Left forelimb (tissue), 1 donor: ENCODE data around the gene COPZ1.

Experiments used
- DNase-seq: peaks from one replicate; pipeline ENCODE4 v3.0.0-alpha.2; 2018; ENCODE audit warnings: low spot score

Gene COPZ1

DNA sequence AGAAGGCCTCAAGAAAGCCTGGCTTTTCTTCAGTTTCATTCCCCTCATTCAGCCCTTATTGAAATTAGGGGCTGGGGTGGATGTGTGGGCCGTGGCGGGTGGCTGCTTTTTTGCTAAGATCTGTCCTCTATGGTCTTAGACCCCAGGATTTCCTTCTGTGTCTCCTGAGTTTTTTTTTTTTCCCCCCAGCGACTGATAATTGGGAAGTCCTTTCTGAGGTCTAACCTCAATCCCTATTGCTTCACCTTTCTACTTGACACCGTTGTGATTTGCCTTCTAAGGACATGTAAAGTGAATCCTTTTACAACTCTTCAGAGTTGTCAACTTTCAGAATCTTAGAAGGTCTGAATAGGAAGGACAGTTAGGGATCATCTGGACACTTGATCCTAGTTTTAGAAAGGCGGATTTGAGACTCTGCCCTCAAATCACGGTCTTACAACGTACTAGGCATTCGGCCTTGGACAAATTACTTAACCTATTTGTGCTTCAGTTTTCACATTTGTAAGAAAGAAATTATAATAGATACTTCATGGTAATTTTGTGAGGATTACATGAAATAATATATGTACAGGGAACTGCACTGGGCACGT is 34.9 kb downstream of the COPZ1 start:
- DNase-seq: no peak

DNA sequence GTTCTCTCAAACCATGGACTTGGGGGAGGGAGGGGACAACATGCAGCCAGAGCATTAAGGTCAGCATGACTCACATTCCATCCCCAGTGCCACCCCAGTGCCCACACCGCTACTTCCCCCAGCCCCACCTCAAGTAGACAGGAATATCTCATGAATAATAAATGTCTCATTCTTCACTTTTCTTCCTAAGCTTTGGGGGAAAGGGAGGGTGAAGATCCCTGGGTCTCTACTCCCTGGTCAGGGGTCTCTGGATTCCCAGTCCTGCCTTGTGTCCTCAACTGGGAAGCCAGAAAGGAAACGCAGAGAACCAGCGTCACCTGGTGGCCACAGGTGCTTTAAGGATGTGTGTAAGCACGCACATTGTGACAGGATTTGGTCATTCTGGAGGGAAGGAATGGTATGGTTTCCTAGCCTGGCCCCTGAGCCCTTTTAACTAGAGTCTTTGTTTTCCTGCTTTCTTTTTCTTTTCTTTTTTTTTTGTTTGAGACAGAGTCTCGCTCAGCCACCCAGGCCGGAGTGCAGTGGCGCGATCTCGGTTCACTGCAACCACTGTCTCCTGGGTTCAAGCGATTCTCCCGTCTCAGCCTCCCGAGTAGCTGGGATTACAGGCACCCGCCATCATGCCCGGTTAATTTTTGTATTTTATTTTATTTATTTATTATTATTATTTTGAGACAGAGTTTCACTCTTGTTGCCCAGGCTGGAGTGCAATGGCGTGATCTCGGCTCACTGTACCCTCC is 36.0 kb downstream of the COPZ1 start:
- no peak for DNase-seq

DNA sequence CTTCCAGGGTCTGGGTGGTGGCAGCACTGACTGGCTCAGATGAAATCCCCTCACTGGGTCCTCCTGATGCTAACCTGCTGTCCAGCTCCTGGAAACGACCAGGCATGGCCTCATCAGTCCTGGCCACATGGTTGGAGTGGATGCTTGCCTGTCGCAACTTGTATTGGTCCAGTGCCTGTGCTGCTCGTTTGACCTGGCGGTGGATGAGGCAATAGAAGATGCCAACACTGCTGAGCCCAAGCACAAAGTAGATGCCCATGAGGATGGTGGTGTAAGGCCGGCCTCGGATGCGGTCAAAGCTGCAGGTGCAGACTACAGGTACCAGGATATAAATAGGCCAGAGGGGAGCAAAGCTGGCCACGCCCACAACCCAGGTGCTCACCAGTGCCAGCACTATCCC is 38.1 kb downstream of the COPZ1 start:
- no peak for DNase-seq

DNA sequence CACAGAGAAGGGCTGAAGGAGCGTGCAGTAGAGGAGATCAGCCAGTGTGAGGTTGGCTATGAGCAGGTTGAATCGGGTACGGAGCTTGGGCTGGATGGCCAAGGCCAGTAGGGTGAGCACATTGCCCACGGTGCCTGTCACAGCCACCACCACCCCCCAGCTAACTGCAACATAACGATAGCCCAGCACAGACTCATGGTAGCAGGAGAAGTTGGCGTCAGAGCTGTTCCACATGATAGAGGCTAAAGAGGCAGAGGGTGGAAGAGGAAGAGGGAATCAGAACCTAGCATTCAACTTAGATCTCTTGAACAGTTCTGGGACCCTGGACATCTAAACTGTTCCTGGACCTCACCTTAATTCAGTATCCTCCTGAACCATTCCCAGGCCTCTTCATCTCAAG is 38.7 kb downstream of the COPZ1 start:
- no peak for DNase-seq

DNA sequence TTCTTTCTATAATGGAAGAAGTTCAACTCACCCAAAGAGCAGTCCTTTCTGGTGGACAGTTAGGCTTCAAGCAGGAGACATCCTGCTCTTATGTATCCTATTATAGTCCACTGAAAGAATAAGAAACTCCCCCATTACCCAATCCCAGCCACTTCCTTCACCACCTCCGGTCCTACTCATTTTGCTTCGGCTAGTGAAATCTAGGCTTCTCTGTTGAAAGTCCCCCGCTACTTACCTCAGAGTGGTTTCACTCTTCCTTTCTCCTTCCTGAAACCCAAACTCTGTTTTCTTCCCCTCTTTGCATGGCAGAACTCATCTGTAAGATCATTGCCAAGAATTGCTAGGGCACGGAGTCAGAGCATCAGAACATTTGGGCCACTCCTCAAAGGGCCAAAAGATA is 39.5 kb downstream of the COPZ1 start, which contains the start of gene GPR84:
TSS of gene GPR84 (minus strand) at position 74 of the 400 bp plus-strand sequence. CDS start 635 bp downstream, outside the sequence.
- DNase-seq: no peak

DNA sequence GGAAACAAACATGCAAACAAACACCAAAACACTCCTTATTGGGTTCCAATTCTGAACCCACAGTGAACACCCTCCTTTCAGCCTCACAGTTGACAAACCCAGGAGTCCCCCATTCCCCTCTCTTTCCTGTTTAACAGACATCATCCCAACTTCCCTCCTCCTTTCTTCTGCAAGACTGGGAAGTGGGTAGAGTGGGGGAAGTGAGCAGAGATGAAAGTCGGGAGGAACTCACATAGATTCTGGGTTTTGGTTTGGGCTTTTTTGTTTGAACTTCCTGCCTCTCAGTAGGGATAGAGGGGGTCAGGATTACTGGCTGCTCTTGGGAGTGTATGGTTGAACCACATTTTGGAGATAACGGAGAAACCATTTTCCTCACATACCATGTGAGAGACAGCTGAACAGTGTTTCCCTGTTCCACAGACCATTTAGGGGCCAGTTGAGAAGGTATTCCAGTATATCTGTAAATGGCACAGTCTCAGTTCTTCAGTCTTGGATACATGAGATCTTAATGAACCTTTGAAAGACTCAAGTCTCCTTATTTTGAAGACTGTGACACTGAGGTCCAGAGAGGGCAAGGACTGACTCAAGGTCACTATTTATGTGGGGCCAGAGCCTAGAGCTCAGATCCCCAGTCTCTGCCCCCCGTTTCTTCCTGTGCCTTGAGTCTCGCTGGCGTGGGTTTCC is 43.2 kb downstream of the COPZ1 start:
- no peak for DNase-seq

DNA sequence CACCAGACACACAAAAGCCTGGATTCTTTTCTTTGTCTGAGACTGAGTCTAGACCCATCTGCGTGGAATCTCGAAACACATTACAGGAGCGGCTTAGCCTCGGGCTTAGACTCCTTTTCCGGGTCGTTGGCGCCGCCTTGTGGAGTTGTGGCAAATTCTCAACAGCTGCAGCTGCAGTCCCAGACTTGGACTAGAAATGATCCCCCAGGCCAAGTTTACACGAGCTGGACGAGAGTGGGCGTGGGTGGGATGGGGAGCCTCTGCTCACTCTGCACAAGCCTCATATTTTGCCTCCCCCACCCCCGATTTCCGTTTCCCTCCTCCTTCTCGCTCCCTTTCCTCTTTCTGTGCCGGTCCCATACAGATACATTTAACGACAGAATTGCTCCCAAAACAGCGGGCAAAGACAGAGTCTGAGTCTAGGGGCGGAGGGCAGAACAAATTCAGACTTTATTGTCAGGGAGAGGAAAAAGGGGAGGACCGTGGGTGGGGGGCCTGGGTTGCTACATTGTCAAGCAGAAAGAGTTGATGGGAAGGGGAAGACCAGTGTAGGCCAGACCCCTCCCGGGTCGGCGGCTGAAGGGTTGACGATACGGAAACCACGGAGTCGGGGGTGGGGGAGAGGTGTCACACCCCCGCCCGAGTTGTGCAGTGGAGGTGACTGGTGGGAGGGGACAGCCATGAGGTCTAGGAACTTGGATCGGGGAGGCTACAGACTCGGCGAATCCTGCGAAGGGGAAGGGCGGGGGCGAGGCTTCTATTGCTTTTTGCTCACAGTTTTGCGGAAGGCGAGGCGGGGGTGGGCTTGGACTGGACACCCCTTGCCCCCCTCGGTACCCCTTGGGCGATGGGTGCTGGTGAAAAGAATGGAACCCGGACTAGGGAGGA is 44.0 kb downstream of the COPZ1 start:
- peak; percentile 96 for DNase-seq

DNA sequence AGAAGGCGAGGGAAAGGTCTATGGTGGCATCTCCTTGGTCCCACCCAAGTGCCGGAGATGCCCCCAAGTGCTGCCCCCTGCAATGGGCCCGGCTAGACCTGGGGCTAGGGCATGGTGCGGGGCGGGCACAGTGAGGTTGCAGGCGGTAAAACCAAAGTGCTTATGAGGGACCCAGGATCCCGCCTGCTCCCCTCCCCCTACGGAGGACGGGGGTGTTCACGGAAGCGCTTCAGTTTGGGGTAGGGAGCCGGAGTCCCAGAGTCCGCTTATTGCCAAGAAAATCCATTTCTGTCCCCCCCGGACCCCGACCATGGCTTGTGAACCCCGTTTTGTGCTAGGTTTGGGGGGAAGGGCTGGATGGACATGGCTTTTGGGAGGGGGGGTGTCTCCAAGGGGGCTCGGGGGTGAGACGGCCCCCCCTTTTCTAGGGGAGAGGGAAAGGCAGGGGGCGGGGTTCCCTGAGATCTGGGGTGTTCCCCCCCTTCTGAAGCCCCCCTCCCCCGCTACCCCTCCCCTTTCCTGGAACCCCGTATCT is 44.7 kb downstream of the COPZ1 start:
- no peak for DNase-seq

DNA sequence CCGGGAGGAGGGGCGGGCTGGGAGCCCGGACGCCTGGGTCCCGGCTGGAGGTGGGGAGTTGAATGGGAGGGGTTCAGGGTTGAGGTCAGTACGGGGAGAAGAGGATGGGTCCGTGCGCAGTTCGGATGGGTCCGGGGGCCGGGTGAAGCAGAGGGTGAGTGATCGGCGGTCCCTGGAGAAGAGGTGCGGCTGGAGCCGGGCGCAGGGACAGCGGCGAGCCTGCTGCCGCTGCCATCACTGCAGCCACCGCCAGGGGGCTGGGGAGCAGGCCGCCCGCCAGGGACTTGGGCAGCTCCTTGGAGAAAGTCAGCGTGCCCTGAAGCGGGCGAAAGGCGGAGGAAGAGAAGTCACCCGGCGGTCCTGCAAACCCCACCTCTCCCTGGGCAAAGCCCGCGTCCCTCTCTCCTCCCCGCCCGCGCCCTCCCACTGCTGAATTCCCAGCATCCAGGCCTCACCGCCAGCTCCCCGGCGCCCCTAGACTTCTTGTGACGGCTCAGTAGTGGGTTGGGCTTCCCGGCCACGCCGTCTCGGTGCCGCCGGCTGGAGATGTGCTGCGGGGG is 45.3 kb downstream of the COPZ1 start:
- peak; percentile 87 for DNase-seq

DNA sequence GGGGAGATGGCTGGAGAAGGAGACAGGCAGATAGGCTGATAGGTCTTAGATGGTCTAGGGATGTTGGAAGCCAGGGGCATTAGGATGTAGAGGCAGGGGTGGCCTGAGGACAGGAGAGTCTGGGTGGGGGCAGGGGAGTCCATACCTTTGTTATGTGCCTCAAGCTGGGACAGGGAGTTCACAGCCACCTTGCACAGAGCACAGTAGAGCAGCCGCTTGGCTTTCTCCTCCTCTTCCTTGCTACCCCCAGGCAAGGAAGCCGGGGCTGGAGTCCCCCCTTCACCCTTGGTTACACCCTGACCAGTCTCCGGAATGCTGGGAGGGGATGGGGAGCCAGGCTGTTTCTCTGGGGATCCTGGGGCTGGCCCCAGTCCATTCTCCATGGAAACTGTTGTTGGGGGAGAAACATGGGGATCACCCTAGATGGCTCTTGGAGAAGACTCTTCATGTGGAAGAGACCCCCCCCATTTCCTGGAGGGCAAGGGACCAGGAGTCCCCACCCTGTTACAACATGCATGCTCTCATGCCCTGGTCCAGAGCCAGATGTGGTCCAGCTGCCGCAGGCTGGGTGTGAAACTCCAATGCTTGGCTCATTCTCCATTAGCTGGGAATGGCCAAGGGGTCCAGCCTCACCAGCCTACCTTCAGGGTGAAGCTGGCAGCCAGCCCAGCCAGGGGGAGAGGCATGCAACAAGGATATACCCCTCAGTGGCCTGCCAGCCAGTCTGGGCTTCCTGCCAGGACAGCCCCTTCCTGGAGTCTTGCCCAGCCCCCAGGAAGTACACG is 46.6 kb downstream of the COPZ1 start:
- no peak for DNase-seq

DNA sequence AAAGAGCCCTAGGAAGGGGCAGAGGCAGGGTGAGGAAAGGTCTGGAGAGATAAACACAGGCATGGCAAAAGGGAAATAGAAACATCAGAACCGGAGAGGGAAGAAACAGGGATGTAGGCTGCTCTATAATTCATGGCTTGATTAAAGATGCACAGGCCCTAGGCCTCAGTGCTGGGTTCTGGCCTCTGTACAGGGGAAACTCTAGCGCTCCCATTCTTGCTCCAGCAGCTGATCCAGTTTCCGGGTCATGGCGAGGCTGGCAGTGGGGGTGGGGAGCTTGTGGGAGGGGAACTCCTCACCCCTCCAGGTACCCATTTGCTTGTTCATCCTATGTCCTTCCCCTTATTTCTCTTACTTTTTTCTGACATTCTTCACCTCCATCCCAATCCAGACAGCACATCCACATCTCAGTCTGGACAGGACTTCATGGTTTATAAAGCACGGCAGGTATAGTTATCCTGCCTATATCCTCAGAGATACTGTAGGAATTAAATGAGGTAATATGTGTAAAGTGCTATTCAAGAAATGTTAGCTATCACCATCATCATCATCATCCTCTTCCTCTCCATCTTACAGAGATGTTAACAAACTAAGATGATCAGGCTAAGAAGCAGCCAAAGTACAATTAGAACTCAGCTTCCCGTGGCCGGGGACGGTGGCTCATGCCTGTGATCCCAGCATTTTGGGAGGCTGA is 47.3 kb downstream of the COPZ1 start:
- no peak for DNase-seq

DNA sequence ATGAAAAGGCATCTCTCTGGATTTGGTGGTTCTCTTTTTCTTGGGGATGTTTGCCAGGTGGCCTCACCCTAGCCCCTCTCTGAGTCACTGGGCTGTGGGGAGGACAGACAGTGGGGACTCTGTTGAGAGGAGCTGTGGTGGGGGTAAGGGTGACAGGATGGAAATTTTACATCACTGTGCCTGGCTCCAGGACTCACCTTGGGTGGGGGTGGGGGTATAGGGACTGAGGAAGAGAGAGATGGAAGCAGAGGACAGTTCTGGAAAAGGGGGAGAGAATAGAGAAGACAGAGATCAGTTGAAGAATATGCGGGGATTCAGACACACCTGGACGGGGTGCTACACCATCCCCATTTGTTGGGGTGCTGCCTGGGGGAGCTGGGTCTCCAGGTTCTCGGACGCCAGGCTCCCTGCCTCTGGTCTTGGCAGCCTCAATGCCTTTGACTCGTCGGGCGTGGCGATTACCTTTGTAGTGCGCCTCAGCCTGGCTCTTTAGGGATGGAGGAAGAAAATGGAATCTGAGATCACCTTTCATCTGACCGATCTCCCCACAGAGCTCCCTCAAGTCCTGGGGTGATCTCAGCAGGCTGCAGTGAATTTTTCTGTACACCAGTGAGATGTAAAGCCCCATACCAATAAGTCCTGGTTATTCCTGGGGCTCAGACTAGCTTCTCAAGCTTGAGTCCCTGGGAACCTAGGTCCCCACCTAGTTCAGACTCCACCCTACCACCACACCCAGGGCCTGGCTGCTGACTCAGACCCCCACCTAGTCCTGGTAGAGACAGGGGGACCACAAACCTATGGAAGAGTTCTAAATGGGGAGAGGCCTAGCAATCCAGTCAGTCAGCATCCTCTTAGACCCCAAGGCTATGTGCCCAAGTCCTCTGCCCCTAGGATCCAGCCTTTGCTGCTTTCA is 49.0 kb downstream of the COPZ1 start:
- DNase-seq: no peak

DNA sequence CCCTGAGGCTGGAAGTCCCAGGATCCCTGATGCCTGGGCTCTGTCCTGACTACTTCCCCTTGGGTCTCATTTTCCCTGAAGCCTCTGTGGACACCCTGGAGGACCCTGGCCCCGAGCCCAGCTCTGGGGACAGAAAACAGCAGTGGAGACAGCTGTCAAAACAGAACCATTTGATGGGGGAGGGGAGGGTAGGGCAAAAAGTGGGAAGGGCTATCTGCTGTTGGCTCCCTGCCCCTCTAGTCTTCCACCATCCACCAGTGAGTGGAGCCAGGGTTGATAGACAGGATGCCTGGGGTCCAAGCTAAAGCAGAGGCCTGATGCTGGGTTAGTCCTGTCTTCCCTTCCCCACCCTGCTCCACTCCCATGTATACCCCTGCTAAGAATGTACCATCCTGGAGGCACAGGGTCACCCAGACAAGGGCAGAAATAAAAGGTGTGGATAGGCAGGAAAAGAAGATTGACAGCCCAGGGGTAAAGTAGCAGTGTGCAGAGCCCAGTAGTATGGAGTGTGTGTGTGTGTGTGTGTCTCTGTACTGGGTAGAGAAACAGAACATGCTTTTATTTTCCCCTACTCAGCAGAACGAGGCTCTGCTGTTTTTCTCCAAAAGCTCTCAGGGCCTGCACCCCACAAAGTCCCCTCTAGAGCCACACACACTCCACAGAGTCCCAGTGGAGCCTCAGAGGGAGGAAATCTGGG is 49.8 kb downstream of the COPZ1 start:
- DNase-seq: no peak

DNA sequence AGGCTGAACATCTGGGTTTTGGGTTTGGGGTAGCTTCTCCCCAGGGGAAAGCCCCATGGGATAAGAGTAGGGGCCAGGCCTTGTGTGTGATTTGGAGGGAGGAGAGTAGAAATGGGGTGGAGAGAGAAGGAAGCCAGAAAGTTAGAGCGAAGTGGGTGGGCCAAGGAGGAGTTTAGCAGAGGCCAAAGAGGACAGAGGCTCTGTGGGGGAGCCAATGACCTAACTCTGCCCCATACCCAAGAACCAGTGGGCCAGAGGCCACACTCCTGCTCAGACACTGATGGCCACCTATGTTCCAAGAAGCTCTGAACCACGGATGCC is 50.3 kb downstream of the COPZ1 start:
- DNase-seq: no peak

DNA sequence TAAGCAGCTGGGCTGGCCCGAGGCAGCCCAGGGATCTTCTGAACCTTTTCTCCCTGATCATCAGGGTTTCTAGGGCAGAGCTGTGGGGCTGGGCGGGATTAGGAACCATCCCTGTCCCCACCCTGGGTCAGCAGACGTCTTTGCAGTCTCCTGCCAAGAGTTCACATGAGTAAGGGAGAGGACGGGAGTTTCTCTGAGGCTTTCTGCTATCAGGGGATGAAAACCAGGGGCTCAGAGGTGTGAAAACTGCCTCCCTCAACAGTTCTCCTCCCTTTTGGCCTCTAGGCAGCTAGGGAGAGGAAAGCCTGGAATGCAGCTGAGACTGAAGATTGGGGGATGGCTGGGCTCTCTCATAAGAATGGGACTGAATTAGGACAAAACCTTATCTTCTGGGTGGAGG is 51.7 kb downstream of the COPZ1 start:
- no peak for DNase-seq

DNA sequence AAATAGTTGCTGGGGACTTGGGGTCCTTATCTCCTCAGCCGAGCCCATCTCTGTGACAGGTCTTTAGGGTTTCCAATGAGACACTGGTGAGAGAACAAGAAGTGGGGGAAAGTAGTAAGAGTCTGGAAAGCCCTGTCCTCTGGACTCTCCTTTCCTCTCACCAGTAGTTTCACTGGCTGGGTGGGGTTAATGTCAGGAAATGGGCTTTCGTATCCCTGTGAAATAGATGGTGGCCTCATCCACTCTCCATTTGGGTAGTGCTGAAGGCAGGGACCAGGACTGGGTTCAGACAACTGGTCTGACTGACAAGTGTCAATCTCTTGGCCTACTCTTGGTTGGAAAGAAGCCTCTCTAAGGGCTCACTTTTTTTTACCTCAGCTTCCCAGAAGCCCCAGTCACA is 52.1 kb downstream of the COPZ1 start:
- DNase-seq: no peak

DNA sequence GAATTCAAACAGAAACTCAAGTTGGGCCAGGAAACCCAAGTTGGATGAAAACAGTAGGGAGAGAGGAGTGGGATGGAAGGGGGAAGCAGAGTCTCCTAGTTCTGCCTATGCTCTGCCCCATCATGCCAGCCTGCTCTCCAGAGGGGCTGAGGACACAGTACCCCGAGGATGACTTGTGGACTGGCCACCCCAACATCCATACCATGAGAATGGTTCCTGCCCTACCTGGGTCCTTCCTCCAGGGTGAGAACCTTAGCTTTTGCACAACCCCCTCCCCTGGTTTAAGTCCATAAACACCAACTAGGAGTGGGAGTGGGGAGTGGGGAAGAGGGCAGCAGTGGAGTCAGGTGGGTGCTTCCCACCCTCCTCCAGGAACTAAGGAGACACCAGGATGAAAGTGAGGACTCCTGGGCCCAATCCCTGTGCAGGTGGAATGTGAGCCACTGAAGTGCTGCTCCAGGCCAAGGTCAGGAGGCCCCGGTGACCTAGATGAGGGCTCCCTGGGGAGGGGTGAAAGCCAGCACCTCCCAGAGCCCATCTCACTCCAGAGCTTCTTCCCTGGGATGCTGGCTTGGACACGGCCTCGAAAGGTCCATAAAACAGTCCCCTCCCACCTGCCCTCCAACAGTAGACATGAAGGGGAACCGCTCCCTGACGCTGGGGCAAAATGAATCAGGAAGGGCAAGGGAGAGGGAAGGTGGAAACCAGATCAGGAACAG is 53.0 kb downstream of the COPZ1 start:
- no peak for DNase-seq

DNA sequence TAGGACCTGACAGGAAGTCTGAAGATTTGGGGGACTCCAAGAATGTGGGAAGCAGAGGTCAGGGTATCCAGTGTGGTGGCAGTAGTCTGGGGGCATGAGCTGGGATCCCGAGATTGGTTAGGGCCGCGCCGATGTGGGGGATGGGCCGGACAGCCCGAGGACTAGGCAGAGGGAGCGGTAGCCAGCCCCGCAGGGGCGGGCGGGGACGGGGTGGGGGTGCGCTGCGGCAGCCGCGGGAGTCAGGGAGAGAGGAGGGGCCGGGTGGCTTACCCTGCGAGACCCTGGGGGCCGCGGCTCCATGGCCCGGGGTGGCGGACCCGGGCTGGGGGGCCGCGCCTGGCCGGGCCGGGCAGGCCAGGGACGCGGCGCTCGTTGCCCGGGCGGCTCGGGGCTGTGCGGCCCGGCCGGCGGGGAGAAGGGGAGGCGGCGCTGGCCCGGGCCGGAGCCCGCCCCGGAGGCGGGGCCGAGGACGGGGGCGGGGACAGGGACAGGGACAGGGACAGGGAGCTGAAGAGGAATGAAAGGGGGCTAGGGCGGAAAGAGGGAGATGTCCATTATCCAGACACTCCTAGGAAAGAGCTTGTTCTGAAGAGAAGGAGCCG is 54.0 kb downstream of the COPZ1 start:
- DNase-seq: no peak
